AG10803 (cell line): ENCODE results near the gene TMEM178B.
"Not testable (repeated sequence)": the region's sequence is repeated elsewhere in the genome, so short reads cannot be mapped to it uniquely, and the experiment has no call there.

Source experiments
- DNase-seq: peaks from one replicate; pipeline ENCODE4 v3.0.0; 2010; ENCODE audit warnings: low read depth
- H3K4me3 ChIP-seq: 2 replicates; pipeline ENCODE4 v1.5.1; 2011; ENCODE audit warnings: mild to moderate bottlenecking, low read length, control low read depth
- CTCF ChIP-seq: conservative IDR thresholded peaks from 2 replicates; pipeline ENCODE4 v1.5.1; 2011; ENCODE audit warnings: mild to moderate bottlenecking, low read length, control low read depth, inconsistent platforms

TMEM178B gene

GRCh38 chr7:141378405-141378804 is 304.5 kb downstream of the TMEM178B start:
- no peak for DNase-seq
- no peak overlapping the region for H3K4me3 ChIP-seq
- no peak for TF ChIP-seq CTCF

DNA sequence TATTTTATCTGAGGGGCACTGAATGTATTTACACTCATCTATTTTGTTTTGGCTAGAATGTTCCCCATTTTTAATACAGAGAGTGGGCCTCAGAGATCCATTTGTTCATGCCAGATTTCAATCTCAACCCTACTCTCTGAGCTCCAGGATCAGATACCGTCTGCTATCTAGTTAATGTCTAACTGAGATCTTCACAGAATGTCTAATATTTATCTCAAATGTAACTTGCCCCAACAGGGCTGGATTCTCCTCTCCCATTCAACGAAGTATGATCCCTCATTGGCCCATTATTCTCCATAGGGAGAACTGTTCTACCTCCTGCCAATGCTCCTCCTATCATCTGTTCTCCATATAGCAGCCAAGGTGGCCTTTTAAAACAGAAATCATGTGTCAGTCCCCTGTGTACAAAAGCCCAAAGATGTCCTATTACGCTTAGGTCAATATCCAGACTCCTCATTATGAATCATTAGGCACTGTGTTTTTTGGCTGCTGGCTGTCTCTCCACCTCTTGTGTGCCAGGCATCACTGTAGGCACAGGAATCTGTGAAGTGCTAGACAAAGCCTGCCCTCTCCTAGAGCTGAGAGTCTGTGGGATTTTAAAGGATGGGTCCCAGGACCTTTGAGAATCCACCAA is 308.0 kb downstream of the TMEM178B start:
- no peak overlapping the region for H3K4me3 ChIP-seq
- DNase-seq = no peak
- no peak for TF ChIP-seq CTCF

- not testable (repeated sequence) for DNase-seq, H3K4me3 ChIP-seq
Observed at GRCh38 chr7:141383356-141383755, 309.5 kb downstream of the TMEM178B start.

GRCh38 chr7:141386881-141387280 is 313.0 kb downstream of the TMEM178B start:
- no peak for DNase-seq
- TF ChIP-seq CTCF = no peak
- H3K4me3 ChIP-seq = no peak overlapping the region

GRCh38 chr7:141387521-141388217 is 313.8 kb downstream of the TMEM178B start:
- H3K4me3 ChIP-seq = no peak overlapping the region
- DNase-seq = no peak
- no peak for TF ChIP-seq CTCF

- DNase-seq = no peak
- no peak overlapping the region for H3K4me3 ChIP-seq
- no peak for TF ChIP-seq CTCF
Observed at GRCh38 chr7:141389140-141389796, 315.4 kb downstream of the TMEM178B start.

- no peak for DNase-seq
Observed at GRCh38 chr7:141390339-141390738, 316.5 kb downstream of the TMEM178B start.

More at GRCh38 chr7:141390339-141390738, 316.5 kb downstream of the TMEM178B start:
- no peak overlapping the region for H3K4me3 ChIP-seq
- TF ChIP-seq CTCF = no peak
